ENCODE results near the gene SIK3.

SIK3 gene

DNA sequence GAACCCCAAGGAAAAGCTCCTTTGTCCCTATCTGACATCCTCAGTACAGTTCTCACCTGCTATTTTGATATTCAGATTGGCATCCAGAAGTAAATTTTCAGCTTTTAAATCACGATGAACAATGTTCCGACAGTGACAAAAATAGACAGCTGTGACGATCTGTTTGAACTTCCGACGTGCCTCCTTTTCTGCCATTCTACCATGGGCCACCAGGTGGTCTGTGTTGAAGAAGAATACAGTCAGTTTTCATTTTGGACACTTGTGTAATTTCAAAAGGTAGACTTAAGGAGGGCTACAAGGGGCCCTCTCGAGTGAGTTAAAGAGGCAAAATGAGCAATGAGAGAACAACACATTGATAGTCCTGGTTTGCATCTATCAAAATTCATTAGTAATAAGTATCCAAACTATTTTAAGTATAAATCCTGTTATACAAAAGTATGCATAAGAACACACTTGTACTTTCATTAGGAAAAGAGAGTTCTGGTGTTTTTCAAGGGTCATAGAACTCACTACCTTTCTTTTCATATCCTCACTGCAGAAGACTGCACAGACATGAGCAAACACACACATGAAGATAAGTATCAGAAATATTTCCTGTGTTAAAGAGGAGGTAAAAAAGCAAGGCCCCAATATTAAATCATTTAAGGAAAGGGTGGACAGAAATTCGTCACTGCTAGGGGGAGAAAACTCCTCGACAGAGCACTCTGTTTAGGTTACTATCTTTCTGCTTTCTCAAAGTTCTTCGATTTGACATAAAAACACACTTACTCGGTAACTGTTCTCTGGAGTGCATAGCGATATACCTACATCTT is 170.9 kb downstream of the SIK3 start:
- DNase-seq, result no peak

- DNase-seq, result no peak
Measured at GRCh38 chr11:116925050-116925449, 173.2 kb downstream of the SIK3 start.

DNA sequence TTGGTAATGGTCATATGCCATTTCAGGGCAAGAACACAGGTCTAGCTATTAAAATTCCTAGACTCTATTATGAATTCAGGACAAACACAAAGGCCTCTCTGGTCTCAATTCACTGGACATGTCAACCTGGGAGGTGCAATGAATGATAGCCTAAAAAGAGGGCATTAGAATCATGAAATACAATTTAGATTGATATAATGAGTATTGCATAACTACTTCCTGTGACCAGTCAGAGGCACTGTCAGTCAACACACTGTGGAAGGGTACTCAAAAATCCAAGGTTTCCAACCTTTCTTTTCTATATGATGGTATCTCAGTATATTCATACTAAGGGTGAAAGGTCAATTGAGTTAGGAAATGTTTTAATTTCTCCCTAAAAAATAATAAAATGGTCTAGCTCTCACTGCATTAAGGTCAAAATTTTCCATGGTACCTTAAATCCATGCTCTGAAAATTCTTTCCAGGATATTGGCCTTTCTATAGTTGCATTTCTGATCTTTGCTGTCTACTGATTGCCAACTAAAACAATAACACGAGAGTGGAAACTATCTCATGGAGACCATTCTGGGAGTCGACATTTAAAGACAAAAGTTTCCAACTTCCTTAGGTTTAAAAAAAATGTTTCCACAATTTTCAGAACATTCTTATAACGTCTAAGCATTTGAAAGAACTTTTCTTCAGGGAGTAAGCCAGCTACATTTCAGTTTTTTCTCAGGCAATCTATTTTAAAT is 179.1 kb downstream of the SIK3 start:
- no peak for DNase-seq

- no peak for DNase-seq
Measured at GRCh38 chr11:116917632-116918031, 180.6 kb downstream of the SIK3 start.

DNA sequence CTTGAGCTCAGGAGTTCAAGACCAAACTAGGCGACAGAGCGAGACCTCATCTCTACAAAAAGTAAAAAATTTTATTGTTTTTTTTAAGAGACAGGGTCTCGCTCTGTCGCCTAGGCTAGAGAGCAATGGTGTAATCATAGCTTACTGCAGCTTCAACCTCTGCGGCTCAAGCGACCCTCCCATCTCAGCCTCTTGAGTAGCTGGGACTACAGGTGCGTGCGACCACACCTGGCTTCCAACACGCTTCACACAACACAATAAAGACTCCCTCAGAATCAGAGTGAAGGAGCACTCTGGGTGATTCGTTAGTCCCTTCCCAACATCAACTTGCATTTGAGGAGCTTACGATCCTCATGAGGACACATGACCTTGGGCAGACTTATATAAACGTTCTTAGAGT is 181.3 kb downstream of the SIK3 start:
- no peak for DNase-seq

- no peak for DNase-seq
Measured at GRCh38 chr11:116916052-116916451, 182.2 kb downstream of the SIK3 start.

GRCh38 chr11:116913000-116913399 is 185.2 kb downstream of the SIK3 start:
- no peak for DNase-seq

DNA sequence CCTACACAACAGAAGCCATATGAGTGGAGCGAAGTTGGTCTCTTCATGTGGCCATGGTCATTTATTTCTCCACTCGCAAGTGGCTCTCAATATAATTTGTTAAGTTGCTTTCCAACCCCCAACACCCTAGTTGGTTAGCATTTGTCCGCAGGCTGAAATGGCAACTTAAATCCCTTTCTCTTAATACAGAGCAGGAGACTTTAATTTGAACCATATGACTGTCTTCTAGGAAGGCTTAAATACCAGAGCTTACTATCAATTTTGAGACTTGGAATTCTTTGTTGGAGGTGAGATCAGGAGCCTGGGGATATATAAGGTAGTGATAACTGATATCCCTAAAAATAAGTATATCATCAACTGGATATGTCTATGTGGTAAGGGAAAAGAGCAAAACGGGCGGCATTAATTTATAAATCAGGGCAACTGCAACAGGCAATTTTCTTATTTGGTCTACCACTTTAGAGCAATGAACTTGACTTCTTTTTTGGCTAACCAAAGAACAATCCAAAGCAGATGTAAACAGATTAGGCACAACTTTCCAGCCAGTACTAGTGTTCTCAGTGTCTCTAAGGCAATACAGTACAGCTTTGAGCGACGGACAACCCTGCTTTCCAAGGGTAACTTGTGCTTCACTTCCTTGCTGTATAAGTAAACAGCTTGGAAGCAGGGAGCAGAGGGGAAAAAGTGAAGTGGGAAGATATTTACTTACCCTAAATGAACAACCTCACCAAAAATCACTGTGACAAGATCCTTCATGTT is 186.1 kb downstream of the SIK3 start:
- no peak for DNase-seq

GRCh38 chr11:116910847-116911246 is 187.4 kb downstream of the SIK3 start:
- DNase-seq, result no peak

- no peak for DNase-seq
Measured at GRCh38 chr11:116910378-116910777, 187.8 kb downstream of the SIK3 start.

GRCh38 chr11:116909245-116909644 is 189.0 kb downstream of the SIK3 start:
- DNase-seq, result no peak

DNA sequence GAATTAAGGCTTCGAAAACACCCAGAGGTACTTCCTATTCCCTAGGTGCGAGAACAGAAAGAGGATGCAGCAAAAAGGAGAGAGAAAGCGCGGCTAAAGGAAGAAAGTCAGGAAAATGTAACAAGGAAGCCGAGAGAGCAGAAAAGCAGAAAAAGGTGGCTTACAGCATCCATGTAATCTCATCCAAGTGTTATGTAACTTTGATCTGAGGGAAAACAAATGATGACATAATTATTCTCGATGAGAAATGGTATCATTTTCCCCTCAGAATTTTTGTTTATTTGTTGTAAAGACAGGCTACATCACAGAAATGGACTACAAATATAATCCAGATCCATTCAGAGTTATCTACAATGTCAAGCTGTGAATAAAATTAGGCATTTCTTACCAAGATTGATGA is 191.7 kb downstream of the SIK3 start:
- no peak for DNase-seq

- DNase-seq, result no peak
Measured at GRCh38 chr11:116903090-116903489, 195.1 kb downstream of the SIK3 start.

- DNase-seq, result no peak
Measured at GRCh38 chr11:116901964-116902688, 196.1 kb downstream of the SIK3 start.

DNA sequence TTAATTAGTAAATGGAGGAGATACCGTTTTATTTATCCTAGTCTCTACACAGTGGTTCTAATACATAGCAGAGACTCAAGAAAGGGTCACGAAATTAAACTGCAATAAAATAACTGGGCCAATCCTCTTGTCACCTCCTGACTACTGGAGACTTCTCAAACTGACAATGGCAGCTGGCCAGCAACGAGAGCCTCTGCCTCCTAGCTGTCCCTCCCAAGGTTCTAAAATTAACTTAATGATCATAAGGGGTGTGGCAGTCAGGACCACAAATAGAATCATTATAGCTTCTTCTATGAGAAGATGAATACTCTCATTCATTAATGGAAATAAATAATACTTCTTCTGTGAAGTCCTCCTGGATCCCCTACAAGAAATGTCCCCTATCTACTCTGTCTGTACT is 197.0 kb downstream of the SIK3 start:
- DNase-seq, result no peak

DNA sequence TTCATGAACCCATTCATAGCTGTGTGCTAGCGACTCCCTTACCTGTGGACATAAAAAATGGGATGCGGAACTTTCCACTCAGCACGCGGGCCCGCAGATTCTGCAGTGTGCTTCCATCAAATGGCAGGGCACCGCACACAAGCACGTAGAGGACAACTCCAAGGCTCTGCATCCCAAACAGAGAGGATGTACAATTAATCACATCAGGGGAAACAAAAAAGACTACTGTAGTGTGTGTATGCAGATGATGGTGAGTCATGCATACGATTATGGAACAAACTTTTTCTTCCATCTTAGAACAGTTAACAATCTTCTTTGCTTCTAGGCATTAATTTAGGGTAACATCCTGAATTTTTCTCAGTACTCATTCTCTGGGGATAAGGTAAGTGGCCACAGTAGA is 202.0 kb downstream of the SIK3 start:
- DNase-seq, result no peak

DNA sequence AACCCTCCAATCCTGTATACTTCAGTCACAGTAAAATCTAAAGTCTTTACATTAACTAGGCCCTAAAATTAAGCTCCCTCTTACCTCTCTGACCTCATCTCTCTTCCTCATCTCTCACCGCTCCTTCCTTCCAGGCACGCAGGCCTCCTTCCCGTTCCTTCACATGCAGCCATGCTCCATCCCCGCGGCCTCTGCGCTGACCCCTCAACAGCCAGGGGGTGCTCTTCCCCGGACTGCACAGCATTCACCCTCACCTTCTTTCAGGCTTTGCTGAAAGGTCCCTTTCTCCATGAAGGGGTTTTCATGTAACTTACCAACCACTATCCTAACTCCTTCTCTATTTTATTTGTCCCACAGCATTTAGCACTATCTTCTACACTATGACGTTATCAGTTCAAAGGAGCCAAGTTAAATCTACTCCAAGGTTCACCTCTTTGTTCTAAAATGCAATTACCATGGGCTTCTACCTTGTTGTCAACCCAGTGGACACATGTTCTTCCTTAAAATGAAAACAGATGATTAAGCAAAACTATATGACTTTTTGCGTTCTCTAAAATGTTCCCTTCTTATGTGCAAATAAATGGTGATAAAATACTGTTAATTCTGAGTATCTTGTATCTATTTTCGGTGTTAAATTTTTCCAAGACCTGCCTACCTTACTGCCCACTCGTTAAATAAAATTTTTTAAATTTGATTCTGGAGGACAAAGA is 203.0 kb downstream of the SIK3 start:
- no peak for DNase-seq

- DNase-seq, result no peak
Measured at GRCh38 chr11:116893906-116894305, 204.3 kb downstream of the SIK3 start.

- no peak for DNase-seq
Measured at GRCh38 chr11:116893437-116893836, 204.8 kb downstream of the SIK3 start.

GRCh38 chr11:116892374-116892773 is 205.9 kb downstream of the SIK3 start:
- DNase-seq, result no peak

DNA sequence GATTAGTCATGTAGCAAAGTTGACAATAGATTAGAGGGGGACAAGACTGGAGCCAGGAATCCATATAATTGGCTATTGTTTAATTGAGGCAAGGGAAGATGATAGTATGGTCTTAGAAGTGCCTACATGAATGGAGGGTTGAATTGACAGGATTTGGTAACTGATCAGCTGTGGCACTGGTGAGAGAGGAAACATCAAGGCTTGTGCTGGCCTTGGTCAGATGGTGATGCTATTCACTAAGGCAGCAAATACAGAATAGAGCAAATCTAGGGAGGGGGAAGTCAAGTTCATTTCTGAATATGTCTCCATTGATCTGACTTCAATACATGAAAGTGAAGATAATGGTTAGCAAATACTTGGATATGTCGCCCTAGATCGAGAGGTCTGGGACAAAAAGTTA is 206.5 kb downstream of the SIK3 start:
- DNase-seq, result no peak

- no peak for DNase-seq
Measured at GRCh38 chr11:116890607-116891006, 207.6 kb downstream of the SIK3 start.

All from cerebellar nuclear complex (tissue), 1 donor.